Activated gamma-delta T cell treated with Interleukin-2 at 50 U/mL for 16 hours (primary cell): ENCODE data around the gene RPS15.

Experiments used
- DNase-seq: peaks from one replicate; pipeline ENCODE4 v3.0.0-alpha.2; 2020

Gene RPS15

DNA sequence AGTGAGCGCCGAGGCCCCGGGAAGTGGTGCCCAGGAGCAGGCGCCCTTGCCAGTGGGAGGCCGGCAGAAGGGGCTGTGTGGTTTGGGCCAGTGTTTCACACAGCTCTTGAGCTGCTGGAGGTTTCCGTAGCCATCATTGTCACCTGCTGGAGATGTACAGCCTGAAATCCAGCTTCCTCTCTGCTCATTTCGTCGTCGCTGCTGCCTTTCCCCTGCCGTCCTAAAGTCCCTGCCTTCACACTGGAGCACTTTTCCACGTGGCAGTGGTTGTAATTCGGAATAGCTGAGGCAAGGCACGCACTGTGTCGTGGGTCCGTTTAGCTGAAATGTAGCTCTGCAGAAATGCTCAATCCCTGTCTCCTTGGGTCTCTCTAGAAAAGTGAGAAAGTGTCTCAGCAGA is 17.6 kb upstream of the RPS15 start:
- no peak for DNase-seq

DNA sequence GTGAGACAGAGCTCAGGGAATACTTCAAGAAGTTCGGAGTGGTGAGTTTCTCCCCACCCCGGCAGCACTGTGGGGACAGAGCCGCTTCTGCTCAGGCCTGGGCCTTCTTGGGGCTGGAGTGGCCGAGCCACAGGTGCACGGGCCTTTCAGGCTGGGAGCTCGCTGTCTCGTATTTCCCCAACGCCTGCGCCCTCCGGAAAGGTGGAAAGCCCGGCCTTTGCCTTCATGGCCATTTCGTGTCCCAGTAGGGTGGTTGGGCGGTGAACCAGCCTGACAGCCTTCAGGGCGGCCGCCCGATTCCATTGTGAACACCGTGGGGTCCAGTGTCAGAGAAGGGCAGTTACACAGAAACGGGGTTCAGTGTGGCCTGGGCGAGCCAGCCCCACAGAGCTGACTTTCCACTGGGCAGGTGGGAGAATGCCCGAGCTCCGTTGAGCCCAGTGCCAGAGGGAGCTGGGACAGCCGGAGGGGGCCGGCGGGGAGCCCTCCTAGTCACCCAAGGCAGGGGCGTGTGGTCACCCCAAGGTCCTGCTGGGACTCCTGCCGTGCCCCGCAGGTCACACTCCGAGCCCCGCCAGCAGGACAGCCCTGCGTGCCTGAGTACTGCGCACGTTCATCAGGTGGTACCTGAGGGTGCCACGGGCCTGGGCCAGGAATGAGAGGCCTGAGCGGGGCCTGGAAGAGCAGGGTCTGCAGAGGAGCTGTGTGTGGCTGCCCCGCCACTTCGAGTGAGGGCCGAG is 16.8 kb upstream of the RPS15 start:
- no peak for DNase-seq

DNA sequence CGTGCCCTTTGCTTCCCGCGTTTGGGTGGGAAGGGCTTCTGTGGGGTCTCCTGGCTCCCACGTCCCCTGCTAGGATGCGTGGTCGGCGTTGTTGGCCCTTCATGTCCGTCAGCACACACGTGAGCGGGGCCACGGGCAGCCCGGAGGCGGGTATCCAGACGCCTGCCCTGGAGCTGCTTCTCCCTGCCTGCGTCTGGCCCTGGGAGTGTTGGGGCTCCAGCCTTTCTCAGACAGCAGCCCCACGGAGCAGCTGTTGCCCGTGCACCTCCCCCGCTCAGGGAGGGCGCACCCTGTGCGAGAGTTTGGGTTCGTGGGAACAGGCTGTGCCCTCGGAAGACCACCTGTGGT is 16.3 kb upstream of the RPS15 start:
- DNase-seq = no peak

DNA sequence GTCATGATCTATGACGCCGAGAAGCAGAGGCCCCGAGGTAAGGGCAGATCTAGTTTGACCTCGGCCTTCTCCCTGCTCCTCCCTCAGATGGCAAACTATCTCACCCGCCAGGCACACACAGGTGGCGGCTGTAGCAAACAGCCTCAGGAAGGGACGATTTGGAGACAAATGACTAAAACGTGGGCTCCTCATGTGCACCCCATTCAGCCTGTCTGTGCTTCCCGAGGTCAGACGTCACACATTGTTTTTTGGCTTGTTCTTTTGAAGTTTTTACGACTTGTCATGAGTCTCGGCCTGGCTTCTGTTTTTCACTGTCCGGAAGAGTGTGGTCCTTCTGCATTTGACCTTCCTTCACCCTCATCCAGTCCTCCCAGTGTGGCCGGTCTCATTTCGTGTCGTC is 15.8 kb upstream of the RPS15 start:
- DNase-seq = no peak

DNA sequence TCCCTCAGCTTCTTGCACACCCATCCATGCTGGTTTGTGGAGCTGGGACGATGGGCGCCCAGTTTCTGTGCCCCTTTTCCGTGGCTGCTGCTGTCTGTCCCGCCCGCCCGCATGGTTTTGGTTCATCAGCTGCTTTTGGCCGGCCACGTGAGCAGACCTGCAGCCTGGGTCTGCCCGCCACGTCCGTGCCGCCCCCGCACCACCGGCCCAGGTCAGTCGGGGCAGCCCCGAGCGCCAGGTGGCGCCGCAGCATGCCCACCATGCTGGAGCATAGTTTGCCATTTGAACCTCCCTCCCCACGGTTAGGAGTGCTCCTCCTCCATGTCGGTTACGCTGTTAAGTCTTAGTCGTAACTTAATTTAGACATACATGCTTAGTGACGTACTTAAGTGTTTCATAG is 15.3 kb upstream of the RPS15 start:
- DNase-seq = no peak

DNA sequence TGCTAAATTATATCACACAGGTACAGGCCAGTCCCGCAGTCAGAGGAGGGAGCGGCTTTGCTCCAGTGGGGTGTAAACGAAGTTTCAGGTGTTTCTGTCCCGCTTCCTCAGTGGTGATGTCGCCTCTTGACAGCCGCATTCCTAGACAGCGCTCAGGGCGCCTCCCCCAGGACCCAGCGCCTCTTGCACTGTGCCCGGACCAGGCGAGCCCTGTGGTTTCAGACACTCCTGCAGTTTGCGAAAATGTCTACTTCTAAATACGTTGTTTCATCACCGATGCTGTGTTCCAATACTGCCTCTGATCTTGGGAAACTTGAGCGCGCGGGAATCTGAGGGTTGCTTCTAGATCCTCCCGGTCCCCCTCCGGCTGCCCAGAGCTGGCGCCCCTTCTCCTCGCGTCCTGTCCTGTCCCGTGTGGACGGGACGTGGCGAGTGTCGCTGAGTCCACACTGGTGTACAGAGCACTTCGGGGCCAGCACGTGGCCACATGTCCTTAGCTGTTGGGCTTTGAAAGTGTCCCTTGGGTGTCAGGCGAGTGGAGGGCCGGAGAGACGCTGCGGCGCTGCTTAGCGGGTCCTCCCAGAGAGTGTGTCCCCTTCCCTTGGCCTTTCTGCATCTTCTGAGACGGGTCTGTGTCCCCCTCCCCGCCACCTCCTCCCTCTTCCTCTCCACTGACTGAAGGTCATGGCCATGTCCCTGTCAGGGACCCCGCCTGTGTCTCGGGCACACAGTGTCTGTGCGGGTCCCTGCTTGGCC is 14.6 kb upstream of the RPS15 start:
- no peak for DNase-seq

DNA sequence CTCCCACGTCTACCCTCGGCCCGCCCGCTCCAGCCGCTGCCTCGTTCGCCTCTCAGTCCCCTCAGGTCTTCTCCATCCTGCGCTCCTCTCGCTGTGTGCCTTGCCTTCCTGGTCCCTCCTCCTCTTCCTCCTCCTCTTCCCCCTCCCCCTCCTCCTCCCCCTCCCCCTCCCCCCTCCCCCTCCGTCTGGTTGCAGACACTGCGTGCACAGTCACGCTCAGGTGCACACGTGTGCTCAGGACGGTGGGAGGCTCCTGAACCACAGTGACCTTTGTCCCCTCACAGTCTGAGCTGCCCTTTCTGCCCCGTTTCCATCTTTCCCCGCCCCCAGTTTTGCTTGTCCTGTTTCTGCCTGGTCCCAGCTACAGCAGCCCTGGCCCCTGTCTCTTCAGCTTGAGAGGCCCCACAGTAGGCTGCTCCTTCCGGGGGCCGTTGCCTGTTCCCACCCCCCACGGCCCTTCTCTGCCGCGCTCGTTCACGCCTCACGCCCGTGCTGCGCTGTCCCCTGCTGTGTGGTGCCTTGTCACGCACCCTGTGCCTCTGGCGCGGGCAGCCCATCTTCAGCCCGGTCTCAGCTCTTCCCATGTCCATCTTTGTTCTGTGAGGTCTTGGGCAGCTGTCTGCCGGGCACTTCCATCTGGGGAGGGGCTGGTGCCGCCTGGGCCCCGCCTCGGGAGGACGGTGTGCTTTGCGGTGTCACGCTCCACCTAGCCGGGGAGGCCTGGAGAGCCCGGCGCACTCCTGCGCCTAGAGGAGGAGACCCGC is 13.8 kb upstream of the RPS15 start:
- no peak for DNase-seq

DNA sequence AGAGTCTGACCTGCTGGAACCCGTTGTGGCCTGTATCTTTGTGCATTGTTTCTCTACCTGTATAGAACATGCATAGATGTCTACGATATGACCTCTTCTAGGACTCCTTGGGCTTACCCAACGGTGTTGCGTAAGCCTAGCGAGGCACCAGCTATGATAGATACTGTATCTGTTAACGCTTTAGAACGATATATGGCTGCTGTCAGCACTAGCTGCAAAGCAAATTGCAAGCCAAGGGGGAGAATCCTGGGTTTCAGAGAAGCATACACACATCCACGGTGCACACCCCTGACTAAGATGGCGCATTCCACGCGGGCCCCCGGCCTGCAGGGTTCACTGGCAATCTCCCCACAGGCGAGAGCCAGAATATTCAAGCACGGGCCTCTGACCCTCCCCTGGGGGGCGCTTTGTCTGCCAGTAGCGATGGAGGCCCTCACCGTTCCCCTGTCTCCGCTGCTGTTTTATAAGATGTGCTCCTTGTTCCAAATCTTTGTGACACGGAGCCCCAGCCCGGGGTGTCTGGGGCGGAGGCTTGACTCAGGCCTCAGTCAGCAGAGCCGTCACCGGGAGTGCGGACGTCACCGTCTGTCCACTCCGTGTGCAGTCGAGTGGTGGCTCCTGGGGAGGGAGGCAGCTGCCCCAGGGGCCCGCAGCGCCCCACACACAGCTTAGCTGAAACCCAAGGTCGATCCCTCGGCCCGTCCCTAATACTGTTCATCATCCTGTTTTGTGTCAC is 12.9 kb upstream of the RPS15 start:
- no peak for DNase-seq

DNA sequence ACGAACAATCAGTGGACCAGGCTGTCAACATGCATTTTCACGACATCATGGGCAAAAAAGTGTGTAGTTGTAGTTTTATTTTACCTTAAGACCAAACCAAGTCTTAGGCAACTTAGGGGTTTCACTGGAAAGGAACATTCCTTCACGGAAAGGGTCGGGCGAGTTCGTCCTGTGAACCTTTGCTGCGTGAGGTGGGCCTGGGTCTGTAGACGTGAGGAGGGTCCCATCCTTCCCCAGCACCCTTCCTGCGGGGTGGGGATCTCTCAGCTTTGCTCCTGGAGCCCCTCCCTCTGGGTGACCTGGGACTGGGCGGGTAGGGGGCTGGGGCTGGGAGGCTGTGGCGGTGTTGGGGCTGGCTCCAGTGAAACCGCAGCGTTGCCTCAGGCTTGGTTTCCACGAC is 12.3 kb upstream of the RPS15 start:
- no peak for DNase-seq

DNA sequence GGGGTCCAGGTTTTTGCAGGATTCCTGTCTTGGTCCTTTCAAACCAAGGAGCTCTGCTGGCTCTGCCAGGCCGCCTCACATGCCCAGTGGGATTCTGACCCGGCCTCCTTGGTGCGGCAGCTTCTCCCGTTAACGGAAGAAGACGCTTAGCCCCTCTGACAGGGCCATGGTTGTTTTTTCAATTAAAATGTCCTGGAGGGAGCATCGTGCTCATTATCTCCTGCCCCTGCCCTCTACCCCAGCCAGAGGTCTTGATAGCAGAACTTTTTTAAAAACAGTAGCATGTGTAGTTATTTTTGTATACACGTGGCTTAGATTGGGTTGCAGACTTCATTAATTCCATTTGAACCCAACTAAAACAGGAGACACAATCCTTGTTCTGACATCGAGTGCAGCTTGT is 11.5 kb upstream of the RPS15 start:
- DNase-seq = no peak

DNA sequence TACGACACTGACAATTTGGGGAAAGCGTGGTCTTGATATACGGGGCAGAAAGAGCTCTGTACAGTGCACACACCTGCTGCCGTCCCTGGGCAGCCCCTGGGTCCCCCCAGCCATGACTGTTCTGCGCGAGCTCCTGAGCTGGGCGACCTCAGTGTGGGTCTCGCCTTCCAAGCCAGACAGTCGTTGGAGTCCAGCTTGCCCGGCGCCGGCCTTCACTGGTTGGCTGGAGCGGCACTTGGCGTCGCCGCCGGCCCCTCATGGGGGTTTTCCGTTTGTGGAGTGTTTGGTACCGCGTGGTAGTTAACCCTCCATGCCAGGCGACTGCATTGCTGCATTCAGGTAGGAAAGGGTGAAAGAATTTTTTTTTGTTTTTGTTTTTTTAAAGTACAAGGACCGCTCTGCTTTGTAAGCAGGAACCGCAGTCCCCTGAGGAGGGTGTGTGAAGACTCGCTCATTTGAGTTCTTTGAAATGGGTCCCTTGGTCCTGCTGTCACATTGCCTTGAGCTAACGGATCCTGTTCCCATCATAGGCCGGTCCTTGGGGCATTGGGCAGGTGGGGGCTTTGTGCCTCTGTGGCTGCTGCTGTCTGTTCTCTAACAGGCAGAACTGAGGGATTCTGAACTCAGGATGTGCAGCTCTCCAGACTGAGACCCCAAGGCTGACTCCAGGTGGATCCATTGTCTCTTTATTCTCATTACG is 10.8 kb upstream of the RPS15 start:
- DNase-seq = no peak

DNA sequence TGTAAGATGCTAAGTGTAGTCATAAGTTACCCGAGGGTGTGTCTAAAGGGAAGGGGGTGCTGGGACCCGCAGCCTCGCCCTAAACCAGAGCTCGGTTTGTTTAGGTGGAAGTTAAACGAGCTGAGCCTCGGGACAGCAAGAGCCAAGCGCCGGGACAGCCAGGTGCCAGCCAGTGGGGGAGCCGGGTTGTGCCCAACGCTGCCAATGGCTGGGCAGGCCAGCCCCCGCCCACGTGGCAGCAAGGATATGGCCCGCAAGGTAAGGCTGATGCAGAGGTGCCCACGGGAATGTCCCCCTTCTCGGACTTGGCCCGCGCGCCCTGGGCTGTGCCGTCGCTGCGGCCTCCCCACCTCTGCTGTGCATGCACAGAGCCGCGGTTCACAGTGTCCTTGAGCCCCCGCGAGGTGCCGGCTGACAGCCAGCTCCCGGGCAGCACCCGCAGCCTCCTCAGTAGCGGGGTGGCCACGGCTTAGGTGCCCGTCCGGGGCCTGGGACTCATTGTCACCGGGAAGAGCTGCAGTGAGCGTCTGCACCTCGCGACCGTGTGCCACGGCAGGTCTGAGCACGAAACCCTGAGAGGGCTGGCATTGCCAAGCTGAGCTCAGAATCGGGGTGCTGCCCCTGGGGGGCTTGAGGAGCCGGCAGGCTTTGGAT is 9.3 kb upstream of the RPS15 start:
- no peak for DNase-seq

DNA sequence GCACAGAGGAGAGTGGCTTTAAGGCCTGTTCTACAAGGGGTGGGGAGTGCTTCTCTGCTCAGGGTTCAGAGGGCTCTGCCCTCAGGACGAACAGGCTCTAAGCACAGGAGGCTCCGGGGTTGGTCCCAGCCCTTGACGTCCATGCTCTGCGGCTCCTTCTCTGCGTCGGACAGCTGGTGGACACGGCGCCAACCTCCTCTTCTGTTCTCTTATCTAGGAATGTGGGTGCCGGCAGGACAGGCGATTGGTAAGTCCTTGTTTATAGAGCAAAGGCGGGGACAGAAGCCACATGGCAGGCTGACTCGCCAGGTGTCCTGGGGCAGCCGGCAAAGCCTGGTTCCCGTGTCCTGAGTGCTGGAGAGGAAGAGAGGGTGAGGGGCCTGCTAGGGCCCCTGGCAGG is 8.4 kb upstream of the RPS15 start:
- DNase-seq = no peak

DNA sequence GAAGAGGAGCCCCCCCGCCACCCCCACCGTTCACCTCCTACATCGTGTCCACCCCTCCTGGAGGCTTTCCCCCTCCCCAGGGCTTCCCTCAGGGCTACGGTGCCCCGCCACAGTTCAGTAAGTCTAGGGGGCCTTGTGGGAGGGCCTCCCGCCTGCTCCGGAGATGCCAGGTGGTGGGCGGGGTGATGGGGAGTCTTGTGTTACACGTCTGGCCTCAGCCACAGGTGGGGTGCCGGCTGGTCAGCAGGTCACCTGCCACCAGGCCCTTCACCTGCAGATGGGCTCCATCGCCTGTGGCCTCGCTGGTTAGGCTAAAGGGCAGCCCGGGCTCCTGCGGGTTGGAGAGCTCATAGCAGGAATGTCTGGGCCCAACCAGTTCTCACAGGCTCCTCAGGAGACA is 8.0 kb upstream of the RPS15 start:
- DNase-seq = no peak

DNA sequence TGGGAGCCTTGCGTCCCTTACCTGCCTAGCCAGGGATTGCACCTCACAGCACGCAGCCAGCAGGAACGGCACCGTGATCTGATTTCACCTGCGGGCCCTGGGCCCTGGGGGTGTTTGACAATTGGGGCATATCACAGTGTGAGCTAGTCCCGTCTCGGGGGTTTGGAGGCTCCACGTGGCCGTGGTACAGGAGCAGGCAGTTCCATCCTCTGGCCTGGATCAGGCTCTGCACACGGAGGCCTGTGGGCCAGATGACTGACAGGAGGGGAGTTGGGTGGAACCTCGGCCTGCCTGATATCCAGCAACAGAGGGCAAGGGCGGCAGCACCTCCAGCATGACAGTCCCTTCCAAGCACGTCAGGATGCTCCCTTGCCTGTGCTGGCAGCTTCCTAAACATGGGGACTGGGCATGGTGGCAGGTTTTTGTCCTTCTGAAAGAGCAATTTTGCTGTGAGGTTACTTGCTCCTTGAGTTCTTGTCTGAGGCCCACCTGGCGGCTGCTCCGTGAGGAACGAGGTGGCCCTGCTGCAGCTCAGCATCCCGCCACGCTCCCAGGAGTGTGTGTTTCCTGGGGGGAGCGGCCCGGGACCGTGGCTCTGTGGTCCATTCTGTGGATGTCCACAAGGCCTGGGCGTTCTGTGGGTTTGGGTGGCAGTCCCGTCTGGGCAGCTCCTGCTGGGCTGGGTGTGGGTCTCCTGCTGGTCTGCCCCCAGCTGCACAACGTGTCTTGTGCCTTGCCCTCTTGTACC is 6.3 kb upstream of the RPS15 start:
- DNase-seq = no peak

DNA sequence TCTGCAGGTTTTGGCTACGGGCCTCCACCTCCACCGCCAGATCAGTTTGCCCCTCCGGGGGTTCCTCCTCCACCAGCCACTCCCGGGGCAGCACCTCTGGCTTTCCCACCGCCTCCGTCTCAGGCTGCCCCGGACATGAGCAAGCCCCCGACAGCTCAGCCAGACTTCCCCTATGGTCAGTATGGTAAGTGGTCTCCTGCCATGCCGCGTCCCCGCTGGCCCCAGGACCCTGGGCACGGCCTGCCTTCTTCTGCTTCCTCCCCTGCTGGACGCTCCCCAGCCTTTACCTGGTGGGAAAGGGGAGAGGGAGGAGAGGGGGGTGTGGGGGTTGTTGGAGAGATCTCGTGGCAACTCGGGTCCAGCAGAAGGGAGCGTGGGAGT is 5.7 kb upstream of the RPS15 start:
- DNase-seq = no peak

DNA sequence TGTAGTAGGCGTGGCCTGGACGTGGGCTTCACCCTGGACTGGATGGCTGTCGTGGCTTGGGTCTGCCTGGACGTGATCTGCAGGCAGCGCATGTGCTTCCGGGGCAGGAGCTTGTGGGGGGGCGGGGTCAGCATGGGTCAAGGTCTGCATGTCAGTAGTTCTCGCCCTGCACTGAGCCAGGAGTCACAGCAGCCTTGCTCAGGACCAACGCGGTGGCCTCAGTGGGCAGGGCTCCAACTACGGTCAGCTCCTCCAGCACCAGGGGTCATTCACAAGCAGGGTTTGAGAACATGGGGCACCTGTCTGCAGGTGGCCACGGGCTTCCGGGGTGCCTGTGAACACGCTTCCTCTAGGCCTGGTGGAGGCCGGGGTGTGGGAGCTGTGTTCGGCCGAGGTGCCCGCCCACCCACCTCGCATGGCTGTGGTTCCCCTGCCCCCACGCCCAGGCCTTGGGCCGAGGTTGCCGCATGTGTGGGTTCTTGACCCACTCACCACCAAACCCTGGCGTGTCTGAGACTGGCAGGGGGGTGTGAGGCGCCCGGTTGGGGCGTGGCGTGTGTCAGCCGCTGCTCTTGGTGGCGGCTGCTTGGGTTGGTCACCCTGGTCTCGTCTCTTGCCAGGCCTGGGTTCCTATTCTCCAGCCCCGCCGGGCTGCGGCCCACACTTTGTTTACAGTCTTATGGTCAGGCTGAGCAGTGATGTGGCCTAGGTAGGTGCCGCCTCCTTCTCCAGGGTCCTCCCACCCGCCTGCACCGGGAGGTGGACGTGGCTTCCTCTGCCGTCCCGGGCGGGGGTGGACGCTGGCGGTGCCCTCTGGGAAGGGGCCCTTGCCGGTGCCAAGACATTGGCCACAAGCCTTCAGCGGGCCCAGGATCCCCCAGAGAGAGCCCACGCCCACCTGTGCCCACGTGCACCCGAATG is 4.8 kb upstream of the RPS15 start:
- DNase-seq = no peak

DNA sequence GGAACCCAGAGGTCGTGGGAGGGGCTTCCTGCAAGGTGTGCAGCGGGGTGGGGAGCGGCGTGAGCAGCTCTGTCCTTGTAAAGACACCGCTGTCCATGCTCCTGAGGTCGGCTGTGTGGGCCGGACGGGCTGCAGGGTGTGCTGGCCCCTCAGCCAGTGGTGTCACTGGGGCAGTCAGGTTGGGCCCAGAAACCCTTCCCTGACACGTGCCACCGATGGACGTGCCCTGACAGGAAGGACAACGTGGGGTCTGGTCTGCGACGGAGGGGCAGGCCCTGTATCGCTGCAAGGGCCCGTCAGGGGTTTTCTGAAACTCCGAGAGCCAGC is 4.2 kb upstream of the RPS15 start:
- DNase-seq = no peak

DNA sequence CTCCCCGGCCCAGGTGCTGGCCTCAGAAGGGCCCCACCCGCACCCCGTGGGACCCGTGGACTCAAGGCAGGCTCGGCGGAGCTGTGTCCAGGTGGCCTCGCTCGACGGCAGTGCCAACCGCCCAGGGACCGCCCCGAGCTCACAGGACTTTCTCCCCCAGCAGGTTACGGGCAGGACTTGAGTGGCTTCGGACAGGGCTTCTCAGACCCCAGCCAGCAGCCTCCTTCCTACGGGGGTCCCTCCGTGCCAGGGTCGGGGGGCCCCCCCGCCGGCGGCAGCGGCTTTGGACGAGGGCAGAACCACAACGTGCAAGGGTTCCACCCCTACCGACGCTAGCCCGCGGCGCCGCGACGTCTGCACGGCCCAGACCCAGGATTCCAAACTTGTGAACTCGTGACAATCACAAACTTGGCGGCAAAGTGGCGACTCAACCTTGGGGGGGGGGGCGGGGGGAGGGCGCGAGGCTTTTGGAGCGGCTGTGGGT is 3.6 kb upstream of the RPS15 start:
- no peak for DNase-seq

DNA sequence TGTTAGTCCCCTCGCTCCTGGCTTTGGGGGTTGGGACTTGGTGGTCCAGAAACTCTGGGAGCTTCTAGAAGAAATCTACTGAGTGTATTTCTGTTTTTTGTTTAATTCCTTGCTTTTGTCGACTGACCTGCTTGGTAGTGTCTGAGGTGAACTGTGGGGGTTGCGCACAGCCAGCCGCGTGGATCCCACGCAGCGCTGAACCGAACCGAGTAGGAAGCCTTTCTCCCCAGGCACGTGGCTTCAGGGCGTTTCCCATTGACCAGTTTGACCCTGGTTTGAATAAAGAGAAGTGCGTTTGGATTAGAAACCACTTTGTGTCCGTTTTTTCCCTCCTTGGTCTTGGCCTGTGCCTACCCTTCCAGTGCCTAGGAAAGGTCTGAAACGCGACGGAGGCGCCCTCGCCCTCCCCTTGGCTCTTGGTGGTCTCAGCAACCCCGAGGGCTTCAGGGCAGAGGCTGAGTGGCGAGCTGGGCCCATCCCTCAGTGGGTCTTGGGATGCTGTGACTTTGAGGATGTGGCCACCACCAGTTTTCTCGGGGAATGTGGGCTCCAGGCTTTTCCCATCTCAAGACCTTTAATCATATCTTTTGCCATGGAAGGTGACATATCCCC is 2.7 kb upstream of the RPS15 start:
- DNase-seq = no peak
